Stimulated activated CD8-positive, alpha-beta memory T cell treated with anti-CD3 and anti-CD28 coated beads, Interleukin-12 subunit alpha, Interleukin-12 subunit beta, amount 100 ng/mL, for 24 hours (primary cell): ENCODE measurements around the gene RDH5.

Experiments used
- DNase-seq: peaks from one replicate; pipeline ENCODE4 v3.0.0-alpha.2; 2020; ENCODE audit errors: extremely low read depth

Gene RDH5

DNA sequence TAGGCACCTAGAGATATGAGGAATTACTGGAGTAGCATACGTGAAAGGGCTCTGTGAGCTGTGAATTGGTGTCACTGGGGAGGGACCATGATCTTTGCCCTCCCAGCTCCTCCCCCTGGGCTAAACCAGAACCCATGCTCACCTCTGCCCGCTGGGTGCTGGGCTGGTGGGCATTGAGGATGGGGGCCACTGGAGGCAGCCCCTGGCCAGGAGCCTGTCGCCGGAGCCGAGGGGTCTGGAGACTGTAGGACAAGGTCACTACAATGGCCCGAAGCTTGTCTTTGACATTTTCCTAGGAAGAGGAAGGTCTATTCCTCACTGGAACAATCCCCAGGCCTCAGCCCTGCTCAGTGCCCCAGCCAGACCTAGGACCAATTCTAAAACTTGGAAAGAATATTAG, 24.1 kb upstream of the RDH5 start:
- no peak for DNase-seq

DNA sequence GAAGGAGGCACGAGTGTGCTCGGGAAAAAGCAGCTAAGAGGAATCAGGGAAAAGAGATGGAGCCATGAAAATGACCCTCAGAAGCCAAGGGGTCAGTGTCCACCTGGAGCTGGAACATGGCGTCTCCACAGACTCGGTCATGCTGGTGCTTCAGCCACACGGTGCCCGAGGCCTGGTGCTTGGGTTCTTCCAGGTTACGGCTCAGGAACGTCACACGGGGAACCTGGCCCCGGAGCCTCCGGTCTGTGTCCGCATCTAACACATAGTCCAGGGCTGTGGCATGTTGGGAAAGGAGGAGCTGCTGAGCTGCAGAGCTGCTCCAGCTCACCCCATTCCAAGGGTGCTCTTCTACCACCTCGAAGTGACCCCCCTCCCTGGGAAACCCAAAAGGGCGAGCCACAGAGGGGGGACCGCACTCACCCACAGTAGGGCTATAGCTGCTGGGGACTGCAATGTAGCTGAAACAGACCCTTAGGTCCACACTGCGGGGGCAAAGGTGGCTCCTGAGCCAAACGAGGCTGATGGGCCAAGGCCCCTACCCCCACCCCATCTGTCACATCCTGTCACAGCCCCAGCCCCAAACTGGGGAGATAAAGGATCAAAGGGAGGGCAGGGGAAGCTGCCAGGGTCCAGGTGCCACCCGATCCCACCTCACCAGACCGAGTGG, 23.3 kb upstream of the RDH5 start:
- no peak for DNase-seq

DNA sequence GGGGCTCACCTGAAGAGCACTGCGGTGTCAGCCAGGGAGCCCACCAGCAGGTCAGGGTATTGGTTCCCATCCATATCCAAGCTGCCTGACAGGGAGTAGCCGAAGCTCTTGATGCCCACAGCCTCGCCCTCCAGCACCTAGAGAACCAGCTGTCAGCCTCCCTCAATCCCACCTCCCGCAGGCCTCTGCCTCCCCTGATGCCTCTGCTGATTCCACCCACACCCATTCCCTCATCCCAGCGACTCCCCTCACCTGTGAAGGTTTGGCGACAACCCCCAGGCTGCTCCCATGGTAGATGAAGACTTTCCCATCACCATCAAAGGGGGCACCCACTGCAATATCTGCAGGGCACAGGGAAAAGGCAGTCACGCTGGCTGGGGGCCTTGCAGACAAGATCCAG, 22.5 kb upstream of the RDH5 start:
- DNase-seq, result no peak

DNA sequence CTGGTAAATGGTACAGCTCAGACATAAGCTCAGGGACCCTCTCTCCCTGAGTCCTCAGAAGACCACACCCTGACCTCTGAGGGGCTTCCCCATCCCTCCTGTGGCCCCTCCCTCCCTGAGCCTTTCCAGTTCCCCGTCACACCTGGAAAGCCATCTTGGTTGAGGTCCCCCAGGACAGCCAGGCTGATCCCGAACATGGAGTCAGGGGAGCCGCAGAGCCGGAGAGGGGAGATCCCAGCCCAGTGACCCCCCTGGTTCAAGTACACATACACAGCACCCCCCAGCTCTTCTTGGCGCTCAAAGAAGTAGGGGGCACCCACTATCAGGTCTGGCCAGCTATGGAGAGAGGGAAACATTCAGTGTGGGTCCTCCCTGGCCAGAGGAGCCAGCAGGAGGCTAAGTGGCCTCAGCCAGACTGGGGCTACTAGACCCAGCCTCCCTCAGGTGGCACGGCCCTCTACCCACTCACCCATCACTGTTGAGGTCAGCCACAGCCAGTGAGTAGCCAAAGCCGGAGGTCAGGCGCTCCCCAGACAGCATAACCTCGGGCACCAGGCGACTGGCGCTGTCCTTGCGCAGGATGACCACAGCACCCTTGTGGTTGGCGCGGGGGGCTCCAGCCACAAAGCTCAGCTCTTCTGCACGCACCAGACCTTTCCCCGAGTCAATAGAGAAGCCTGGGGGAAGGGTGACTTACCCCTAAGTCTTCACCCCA, 21.8 kb upstream of the RDH5 start:
- DNase-seq, result no peak

DNA sequence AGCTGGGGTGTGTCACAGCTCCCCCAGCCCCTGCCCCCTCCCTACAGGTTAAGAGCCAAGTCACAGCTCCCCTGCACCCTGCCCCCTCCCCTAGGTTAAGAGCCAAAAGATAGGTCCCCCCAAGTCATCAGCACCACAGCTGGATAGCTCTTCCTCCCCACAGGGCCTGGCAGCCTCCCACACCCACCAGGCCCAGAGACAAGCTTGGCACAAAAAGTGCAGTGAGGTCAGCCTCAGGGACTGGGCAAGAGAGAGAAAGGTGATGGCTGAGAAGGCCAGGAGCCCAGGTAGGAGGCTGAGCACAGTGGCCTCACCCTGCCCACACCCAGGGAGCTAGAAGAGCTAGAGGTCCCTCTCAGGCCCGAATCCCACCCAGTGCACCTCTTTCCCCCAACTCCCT, 21.2 kb upstream of the RDH5 start:
- no peak for DNase-seq

DNA sequence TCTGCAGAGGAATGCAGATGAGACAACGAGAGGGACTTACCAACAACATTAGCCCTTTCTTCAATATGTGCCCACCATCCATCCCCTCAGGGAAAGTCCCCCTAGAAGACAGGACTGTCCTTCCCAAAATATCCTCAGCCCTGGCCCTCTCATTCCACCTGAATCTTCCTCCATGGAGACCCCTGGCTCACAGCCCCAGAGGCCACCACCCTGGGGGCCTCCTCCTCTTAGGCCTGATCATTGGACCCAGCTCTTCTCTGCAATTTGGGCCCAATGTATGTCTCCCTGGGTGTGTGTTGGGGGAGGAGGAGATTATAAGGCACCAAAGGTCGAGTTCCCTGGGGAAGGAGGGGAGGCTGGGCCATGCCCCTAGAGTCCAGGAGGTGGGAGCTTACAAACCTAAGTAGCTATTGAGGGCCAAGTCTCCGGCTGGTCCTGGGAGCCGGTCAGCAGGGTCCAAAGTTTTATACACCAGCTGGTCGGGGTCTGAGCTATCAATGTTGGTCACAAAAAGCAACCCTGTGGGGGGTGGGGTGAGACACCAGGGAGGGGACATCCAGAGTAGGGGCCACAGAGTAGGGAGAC, 20.6 kb upstream of the RDH5 start:
- no peak for DNase-seq

DNA sequence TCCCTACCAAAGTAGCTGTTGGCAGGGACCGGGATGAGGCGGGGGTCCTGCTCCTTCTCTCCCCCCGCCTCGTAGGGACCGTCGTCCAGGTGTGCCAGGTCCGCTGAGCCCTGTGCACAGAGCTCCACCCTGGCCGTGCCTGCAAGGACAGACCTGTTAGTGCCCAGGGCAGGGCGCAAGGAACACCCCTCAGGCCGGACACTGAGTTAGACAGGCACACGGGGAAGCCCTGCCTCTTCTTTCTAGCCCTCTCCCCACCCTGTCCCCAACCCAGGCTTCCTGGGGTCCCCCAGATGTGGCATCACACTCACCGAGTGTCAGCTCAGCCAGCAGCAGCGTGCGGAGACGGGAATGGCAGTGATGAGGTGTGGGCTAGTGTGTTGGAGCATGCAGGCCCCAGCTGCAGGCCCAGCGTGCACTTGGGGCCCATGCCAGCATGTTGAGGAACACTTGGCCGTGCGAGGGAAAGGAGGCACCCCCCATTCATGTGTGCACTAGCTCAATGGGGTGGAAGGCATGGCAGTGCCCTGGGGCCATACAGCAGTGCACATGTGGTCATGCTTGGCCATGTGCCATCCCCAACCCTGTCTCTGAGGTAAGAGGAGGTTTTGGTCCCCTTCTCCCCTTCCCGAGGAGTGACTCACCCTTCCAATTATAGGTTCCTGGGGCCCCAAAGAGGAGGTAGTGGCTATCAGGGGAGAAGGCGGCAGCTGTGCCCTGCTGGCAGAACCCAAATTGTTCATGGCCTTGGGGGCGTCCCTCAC, 19.8 kb upstream of the RDH5 start:
- no peak for DNase-seq

DNA sequence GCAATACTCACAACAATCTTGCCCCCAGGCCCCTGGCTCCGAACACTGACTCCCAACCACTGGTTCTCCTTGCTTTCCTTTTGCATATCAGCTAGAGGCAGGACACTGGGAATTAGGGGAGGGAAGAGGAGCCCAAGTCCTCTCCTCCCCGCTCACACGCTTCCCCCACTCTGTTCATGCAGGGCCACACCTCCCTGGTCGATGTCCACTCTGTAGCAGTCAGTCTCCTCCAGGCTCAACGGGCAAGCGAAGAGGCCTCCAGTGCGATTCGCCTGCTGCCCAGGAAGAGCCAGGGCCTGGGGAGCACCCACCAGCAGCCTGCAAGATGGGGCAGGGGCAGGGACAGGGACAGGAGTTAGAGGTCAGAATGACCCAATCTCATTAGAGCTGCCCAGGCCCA, 17.3 kb upstream of the RDH5 start:
- DNase-seq, result no peak

DNA sequence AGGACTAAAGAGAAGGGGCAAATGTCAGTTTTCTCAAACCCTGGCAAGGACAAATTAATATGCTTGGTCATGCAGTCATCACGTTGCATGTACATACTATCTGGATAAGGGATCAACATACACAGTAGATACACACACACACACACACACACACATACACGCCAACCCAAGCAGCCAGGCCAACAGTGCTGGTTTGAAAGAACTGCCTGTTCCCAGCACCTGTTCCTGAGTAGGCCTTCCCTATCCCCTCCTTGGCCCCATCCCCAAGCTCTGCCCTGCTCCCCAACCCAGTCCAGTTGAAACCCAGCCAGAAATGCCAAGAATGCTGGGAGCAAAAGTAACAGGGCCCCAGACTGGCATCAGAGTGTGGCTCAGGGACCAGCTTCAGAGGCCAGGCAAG, 16.9 kb upstream of the RDH5 start:
- no peak for DNase-seq

DNA sequence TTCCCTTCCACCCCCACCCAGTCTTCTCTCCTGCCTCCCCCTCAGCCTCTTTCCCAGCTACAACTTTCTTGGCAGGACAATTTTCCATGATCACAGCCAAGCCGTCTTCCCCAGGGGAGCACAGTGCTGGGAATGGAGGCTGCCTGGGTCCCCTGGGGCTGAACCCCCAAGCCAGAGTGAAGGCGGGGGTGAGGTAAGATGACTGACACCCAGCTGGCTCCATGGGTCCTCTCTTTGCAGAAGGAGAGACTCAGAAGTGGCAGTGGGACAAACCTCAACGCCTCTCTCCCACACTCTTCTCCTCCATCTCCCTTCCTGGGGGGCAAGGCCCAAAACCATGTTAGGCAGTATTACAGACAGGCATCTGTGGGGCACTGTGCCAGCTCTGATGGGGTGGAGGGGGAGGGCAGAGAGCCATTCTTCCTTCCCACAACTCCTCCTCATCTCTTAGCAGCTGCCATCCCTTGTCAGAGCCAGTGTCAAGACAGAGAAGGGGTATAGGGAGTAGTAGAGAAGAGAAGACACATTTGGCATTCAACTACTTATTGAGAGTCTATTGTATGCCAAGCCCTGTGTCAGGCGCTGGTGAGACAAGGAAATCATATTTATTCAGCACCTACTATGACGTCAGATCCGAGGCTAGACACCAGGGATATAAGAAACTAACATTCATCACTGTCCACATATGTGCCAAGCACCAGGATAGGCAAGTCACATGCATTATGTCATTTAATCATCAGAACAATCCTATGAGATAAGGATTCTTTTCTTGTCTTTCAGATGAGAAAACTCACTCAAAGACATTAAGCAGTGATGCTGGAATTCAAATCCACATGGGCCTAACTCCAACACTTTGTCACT, 16.1 kb upstream of the RDH5 start:
- no peak for DNase-seq

DNA sequence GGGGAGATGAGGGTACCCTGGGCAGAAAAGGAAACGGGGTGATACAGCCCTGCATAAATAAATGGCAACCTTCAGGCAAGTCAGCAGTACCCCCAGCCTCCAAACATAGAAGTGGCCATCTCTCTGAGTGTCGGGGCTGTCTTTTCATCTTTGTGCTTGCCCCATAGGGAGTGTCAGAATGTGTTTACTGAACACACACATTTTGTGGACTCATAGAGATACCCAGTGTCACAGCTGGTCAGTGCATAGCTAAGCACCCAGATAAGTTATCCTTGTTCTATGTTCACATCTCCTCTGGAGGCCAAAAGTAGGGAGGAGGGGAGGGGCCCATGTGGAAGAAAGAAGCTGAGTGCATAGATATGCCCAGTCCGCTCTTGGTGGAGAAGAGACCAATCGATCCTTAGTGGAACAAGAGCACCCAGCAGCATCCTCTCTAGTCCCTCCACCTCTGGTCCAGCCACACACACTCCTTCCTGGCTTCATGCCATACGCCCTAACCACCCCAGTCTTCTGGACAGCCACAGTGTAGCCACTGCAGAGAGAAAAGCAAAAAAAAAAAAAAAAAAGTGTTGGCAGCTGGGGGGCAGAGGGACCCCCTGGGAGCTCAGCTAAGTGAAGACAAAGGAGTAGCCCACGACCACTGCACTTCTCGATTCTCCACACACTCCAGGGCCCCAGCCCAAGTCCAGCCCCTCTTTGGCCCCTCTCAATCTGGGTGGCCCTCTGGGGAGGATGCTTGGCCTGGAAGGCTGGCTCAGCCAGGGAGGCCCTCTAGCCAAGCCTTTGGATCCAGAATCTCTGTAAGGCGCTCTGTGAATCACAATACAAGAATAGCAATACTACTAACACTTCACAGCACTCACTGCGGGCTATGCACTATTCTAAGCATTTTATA, 15.1 kb upstream of the RDH5 start:
- DNase-seq, result no peak

DNA sequence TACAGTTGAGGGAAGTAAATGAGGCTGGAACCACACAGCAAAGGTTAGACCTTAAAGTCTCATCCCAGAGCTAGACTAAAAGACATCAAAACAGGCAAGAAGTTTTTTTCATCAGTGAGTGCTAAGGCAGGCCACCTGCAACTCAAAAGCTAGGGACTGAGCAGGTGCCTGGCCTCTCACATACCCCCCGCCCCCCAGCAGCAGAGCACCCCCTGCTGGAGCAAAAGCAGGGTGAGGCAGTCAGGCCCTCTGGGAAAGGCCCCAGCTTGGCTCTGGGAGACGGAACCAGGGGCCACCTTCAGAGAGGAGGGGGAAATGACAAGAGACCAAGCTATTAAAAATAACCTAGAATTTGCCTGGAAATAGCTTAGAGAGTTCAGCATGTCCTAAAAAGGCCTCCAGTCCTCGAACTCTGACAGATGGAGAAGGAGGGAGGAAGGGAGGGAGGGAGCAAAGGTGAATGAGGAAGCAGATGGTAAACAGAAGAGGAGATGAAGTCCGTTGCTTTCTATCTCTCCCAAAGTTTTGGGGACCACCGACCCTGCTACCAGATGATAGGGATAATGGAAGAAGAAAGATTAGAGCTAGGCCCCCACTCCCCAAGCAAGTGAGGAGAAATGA, 14.3 kb upstream of the RDH5 start:
- no peak for DNase-seq

DNA sequence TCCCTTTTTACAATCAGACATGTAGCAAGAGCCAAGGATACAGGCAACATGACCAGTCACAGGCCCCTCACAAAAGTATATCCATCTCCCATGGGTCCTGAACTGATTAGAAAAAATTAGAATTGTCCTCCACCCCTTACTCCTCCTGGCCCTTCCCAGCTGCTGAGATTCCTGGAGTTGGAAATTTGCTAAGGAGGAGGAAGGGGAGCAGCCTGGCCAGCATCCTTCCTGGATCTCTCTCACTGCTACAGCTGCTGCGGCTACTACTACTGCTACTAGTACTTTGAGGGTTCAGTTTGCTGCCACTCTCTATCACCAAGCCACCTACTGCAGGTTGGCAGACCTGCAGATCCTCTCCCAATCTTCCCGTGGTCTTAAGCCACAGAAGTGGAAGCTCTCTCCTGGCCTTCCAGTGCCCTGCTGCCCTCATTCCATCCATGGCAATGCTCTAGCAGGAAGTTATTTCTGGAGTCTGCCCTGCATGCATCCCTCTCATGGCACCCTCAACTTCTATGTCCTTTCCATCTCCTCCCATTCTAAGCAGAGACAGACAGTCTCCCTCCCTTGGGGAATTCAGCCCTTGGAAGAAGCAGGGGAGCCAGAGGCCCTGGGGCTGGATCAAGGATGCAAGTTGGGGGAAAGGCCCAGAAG, 13.5 kb upstream of the RDH5 start:
- no peak for DNase-seq

DNA sequence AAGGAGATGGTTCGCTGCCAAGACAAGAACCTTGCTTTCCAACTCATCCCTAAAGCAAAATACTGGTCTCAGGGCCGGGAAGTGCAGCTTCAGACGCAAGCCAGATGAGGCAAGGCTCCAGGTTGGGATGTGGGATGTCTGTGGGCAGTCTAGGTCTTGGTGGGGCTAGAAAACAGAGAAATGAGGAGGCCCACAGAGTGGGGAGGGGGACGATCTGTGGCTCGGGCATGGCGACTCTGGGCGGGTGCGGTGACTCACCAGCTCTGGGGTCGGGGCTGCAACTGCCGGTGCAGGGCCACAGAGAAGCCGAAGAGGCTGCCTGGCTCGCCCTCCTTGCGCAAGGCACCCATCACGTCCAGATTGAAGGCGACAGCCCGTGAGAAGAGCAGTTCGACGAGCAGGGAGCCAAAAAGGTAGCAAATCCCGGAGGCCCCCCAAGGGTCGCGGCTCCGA, 12.9 kb upstream of the RDH5 start:
- DNase-seq, result no peak

DNA sequence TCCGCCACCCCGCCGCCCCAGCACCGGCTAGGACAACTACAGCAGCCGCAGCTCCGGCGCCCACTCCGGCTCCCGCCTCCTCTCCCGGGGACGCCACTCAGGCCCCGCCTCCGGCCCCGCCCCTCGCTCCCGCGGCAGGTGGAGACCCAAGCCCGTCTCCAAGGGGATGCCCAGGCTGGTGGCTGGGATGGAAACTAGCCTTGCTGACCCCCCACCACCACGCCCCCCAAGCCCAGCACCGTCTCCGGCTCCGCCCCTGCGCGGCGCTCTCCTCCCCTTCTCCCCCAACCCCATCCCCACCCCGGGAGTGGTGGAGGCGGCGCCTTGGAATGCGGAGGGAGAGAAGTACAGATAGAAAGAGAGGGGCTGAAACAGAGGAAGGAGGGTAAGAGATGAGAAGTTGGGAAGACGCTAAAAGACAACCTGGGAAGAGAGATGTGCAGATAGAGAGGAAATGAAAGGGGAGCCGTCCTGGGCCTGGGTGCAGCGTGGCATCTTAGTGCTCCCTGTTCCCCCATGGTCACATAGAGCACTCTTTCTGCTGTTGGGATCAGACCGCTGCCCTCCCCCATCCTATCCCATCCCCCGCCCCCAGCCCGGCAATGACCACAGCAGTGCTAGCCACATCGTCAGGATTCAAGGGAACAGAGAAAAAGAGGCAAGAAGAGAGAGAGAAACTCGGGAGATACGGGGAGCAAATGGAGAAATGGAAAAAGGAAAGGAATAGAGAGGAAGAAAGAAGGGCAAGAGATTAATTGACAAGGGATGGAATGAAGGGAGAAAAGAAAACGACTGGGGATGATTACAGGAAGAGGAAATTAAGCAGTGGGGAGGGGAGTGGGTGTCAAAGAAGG, 12.1 kb upstream of the RDH5 start, which contains the start of gene ITGA7:
Gene ITGA7, minus strand, starts transcription at position 64 of the 854 bp plus-strand sequence. CDS start 222 bp downstream, outside the sequence.
- no peak for DNase-seq

DNA sequence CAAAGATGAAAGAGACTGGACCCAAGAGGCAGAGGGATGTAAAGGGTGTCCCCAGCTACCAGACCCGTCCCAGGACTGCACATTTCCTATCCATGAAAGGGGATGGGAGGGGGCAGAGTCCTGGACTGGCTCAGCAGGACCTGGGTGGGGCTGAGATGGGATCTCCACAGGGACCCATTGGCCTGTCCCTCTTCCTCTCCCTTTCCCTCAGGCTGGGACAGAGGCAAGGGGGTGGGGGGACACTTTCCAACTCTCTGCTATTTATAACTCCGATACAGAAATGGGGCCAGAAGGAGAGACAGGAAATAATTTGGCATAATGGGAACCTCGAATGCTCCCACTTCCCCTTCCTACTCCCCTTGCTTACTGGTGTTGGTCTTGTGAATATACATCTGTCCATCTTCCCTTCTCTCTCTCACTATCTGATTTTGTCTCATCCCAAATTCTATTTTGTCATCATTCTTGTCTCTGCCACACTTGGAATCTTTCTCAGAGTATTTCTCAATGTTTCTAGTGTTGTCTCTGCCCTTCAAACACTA, 11.4 kb upstream of the RDH5 start:
- no peak for DNase-seq

DNA sequence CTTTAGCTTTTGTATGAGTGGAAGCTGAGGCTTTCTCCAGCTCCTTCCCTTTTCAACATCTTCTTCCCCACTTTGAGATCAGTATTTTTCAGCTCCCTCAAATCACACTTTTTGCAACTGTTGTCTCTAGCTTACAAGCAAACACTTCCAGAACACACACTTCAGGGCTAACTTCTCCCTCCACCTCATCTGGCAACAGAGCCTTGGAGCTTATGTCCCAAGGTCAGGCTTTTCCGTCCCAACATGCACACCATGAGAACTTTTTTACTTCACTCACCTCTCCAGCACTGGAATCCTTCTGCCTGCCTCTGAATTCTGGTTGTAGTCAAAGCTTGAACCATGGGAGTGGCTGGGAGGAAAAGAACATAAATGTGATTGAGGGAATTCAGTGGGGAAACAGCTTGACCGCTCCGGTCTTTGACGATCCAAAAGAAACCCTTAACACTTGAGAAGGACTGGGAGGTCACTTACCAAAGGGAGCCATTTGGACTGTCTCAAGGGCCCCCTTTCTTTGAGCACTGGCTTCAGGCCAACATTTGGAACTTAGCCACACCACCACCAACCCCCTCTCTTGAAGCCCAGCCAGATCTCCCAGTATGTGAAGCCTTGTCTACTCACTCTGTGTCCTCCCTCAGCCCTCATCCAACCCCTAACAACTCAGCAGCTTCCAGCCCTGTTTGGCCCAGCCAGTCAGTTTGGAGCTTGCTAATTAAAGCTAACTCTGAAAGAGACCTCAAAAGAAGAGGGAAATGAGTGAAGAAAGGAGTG, 8.2 kb upstream of the RDH5 start:
- no peak for DNase-seq
